CD4-positive, alpha-beta memory T cell (primary cell): ENCODE measurements around the gene NPIPB6. TPM values are rescaled to one million over a fixed set of nuclear protein-coding genes. Genes with fewer than 3 reads are reported as not detected.
A peak's percentile ranks its signal among the peaks of the same experiment; 100 is the strongest.

Experiments used
- CTCF ChIA-PET: fragments of 350-600 bp; sonication (Branson Sonifier 250); formaldehyde crosslinking; loops from one replicate; lab custom pipeline; 2021; ENCODE audit warnings: inconsistent platforms; ENCODE audit not compliant: partially characterized antibody; lab: Charles Lee
- POLR2A ChIA-PET: fragments of 350-600 bp; sonication (Branson Sonifier 250); formaldehyde crosslinking; loops from one replicate; lab custom pipeline; 2021; ENCODE audit not compliant: partially characterized antibody; lab: Charles Lee
- DNase-seq, 5 donors: peaks; one replicate each; pipeline versions ENCODE4 v3.0.0 to v3.0.0-alpha.2; 2020 to 2022; ENCODE audit warnings: mixed read lengths in 1 of 5
- H3K27ac ChIP-seq: one replicate; pipeline ENCODE4 v1.7.0; 2013; ENCODE audit warnings: low read depth, low read length
- H3K27me3 ChIP-seq: 2 replicates; pipeline ENCODE4 v1.7.0; 2013; ENCODE audit warnings: mild to moderate bottlenecking, low read length, moderate library complexity; ENCODE audit not compliant: insufficient read depth
- H3K36me3 ChIP-seq: 2 replicates; pipeline ENCODE4 v1.7.0; 2013; ENCODE audit warnings: mild to moderate bottlenecking, low read length, moderate library complexity; ENCODE audit not compliant: insufficient read depth
- H3K4me1 ChIP-seq: 2 replicates; pipeline ENCODE4 v1.7.0; 2013; ENCODE audit warnings: mild to moderate bottlenecking, low read length, moderate library complexity; ENCODE audit not compliant: insufficient read depth
- H3K4me3 ChIP-seq, 2 donors: one replicate each; pipeline ENCODE4 v1.7.0; 2013; ENCODE audit warnings: low read length in 2 of 2, mild to moderate bottlenecking in 1 of 2
- H3K9me3 ChIP-seq, 2 donors: one replicate each; pipeline ENCODE4 v1.7.0; 2013; ENCODE audit warnings: low read length in 2 of 2, control low read depth in 1 of 2; ENCODE audit not compliant: control insufficient read depth in 1 of 2
- H3K27ac Mint-ChIP-seq, 7 donors: one replicate each; pipeline ENCODE4 v1.8.0; 2020 to 2021; ENCODE audit warnings: mixed read lengths in 7 of 7, mild to moderate bottlenecking in 6 of 7, inconsistent platforms in 3 of 7, moderate library complexity in 3 of 7
- H3K27me3 Mint-ChIP-seq, 2 donors: one replicate each; pipeline ENCODE4 v1.8.0; 2020 to 2021; ENCODE audit warnings: mixed read lengths in 2 of 2
- H3K36me3 Mint-ChIP-seq, 2 donors: one replicate each; pipeline ENCODE4 v1.8.0; 2020 to 2021; ENCODE audit warnings: mixed read lengths in 2 of 2, inconsistent platforms in 1 of 2, mild to moderate bottlenecking in 1 of 2
- H3K4me1 Mint-ChIP-seq, 4 donors: one replicate each; pipeline ENCODE4 v1.8.0; 2020 to 2021; ENCODE audit warnings: mixed read lengths in 4 of 4, mild to moderate bottlenecking in 1 of 4
- H3K4me3 Mint-ChIP-seq, 8 donors: one replicate each; pipeline ENCODE4 v1.8.0; 2020 to 2021; ENCODE audit warnings: mixed read lengths in 8 of 8, mild to moderate bottlenecking in 7 of 8, moderate library complexity in 6 of 8, inconsistent platforms in 3 of 8
- H3K9me3 Mint-ChIP-seq, 8 donors: one replicate each; pipeline ENCODE4 v1.8.0; 2020 to 2021; ENCODE audit warnings: mixed read lengths in 8 of 8, mild to moderate bottlenecking in 5 of 8, inconsistent platforms in 3 of 8, moderate library complexity in 1 of 8
- intact Hi-C: fragments of 100-400 bp; cut with micrococcal nuclease; formaldehyde crosslinking; loops from one replicate; pipeline ENCODE4 v1.15.1; 2023
- microRNA-seq: library from miRNA; unstranded; fragments of <30 nt; microRNA quantifications from one replicate; pipeline ENCODE4 v1.2.0, GENCODE V29; 2021; ENCODE audit warnings: borderline replicate concordance, borderline number of aligned reads, borderline microRNAs expressed, mixed read lengths
- polyA plus RNA-seq, 2 donors: library from polyadenylated mRNA; unstranded; fragments of 300-500 nt; fragmentation: Illumina TruSeq; gene quantifications; one replicate each; pipeline ENCODE4 v1.2.3, GENCODE V29; 2021
- total RNA-seq, 2 experiments: library from RNA; stranded (reverse); gene quantifications; one replicate each; pipeline ENCODE4 v1.2.3, GENCODE V29; 2021

Gene NPIPB6
- total and polyA plus RNA-seq, 4 experiments from 2014 or later: 0.30 to 4.7 (median 4.5) TPM; not detected in 1

DNA sequence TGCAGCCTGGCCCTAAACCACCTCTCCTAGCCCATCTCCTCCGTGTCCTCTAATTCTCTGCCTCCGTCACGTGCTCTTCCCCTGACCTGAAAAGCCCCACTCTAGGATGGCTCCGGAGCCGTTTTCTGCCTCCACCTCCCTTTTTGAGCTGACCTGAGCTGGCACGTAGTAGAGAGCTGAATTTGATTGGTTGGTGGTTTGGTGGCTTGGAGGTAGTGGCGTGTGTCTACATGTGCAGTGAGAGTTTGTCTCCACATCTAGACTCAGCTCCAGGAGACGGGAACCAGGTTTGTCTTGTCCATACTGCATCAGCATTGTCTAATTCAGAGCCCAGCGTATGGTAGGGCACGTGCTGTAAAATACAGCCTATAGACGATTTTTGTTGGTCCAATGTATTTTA lies 68.0 kb downstream of the NPIPB6 start:
- H3K4me1 Mint-ChIP-seq: peaks cover 49 to 77% (median 66%) of the 10 kb centered on the region in 4 donors
- H3K27ac ChIP-seq: no peak overlapping the region

DNA sequence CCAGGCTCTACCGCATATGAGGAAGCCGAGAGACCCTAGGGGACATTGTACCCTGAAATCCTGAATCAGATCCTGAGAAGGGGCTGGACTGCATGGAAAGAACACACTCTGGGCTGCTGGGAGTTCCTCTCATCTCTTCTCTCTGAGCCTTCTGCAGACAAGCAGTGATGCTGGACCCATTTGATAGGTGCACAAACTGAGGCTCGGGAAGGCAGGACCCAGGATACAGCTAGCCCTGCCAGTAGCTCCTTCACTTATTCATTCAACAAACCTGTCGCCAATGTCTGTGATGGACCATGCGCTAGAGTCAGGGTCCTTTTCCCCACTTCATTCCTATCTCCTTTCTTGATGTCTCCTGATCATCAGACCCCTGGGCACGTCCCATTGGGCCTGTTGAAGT lies 69.1 kb downstream of the NPIPB6 start:
- Mint-ChIP-seq H3K9me3 (no peaks in the 10 kb centered on the region), H3K27me3 (no peaks in the 10 kb centered on the region), H3K4me3 (peak overlapping the region; percentile 85 to 95 (median 88)), H3K4me1 (peaks cover 43 to 71% (median 61%) of the 10 kb centered on the region in 4 donors), H3K36me3 (peaks cover 8 to 9% of the 10 kb centered on the region in 2 donors), H3K27ac (peak overlapping the region in 6 of 7 donors; percentile 44 to 85 (median 75))
- Histone ChIP-seq H3K4me3 (peak overlapping the region; percentile 72 to 88), H3K4me1 (peaks cover 69% of the 10 kb centered on the region), H3K27me3 (no peaks in the 10 kb centered on the region), H3K9me3 (no peaks in the 10 kb centered on the region), H3K27ac (no peak overlapping the region), H3K36me3 (no peaks in the 10 kb centered on the region)
- intact Hi-C loops: no loop called here
- CTCF ChIA-PET: interaction anchor here (1.2 to 4.7 kb wide), 4 partner anchors 9 to 23 kb away, joined by 3 to 30 read pairs (median 18); no protein-coding TSS in a partner anchor
- DNase-seq: no peak
- POLR2A ChIA-PET: interaction anchor here (1.5 to 5.2 kb wide), 5 partner anchors 12 to 26 kb away, joined by 3 to 114 read pairs (median 23); no protein-coding TSS in a partner anchor

More for the DNA sequence above, 68.0 kb downstream of the NPIPB6 start:
- H3K36me3 Mint-ChIP-seq: peaks cover 12 to 14% of the 10 kb centered on the region in 2 donors
- intact Hi-C loops: no loop called here
- peak overlapping the region; percentile 23 to 89 (median 84) for H3K27ac Mint-ChIP-seq
- H3K9me3 Mint-ChIP-seq: no peaks in the 10 kb centered on the region
- DNase-seq: no peak
- Histone ChIP-seq H3K27me3 (no peaks in the 10 kb centered on the region), H3K4me3 (no peak overlapping the region), H3K36me3 (no peaks in the 10 kb centered on the region), H3K9me3 (no peaks in the 10 kb centered on the region), H3K4me1 (peaks cover 80% of the 10 kb centered on the region)
- CTCF ChIA-PET: interaction anchor here (0.7 to 5.7 kb wide), 5 partner anchors 14 to 22 kb away, joined by 3 to 35 read pairs (median 5); no protein-coding TSS in a partner anchor
- POLR2A ChIA-PET: interaction anchor here (1.7 to 5.2 kb wide), 4 partner anchors 13 to 22 kb away, joined by 6 to 114 read pairs (median 28); no protein-coding TSS in a partner anchor
- peak overlapping the region; percentile 66 to 95 (median 87) for H3K4me3 Mint-ChIP-seq
- no peaks in the 10 kb centered on the region for H3K27me3 Mint-ChIP-seq

DNA sequence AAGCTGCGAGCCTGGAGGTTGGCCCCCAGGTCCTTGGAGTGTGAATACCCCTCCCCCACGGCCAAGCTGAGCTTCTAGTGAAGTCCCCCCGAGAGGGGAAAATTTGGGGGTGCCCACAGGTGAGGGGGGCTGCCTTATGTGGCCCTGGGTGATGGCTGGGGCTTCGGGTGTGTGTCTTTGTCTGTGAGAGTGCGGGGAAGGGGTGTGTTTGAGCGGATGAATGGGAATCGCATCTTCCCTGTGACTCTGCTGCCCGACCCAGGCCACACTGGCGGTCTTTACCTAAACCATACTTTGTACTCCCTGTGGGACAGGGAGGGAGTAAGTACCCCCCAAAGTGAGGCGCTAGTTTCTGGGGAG lies 69.7 kb downstream of the NPIPB6 start:
- H3K27ac Mint-ChIP-seq: peak overlapping the region; percentile 44 to 85 (median 73)
- H3K4me1 Mint-ChIP-seq: peaks cover 46 to 74% (median 63%) of the 10 kb centered on the region in 4 donors
- DNase-seq: no peak
- H3K4me3 Mint-ChIP-seq: peak overlapping the region; percentile 85 to 95 (median 88)
- peaks cover 8 to 9% of the 10 kb centered on the region in 2 donors for H3K36me3 Mint-ChIP-seq
- POLR2A ChIA-PET: interaction anchor here (1.5 to 5.2 kb wide), 6 partner anchors 8 to 25 kb away, joined by 3 to 114 read pairs (median 18); no protein-coding TSS in a partner anchor
- H3K9me3 Mint-ChIP-seq: no peaks in the 10 kb centered on the region
- intact Hi-C loops: loop anchor here (1.0 kb wide), 1 partner anchor 16 kb away; no protein-coding TSS in a partner anchor
- CTCF ChIA-PET: interaction anchor here (1.0 to 4.7 kb wide), 5 partner anchors 10 to 23 kb away, joined by 3 to 30 read pairs (median 7); no protein-coding TSS in a partner anchor
- H3K9me3 ChIP-seq: no peaks in the 10 kb centered on the region
- H3K27me3 ChIP-seq: no peaks in the 10 kb centered on the region
- H3K36me3 ChIP-seq: no peaks in the 10 kb centered on the region
- H3K27ac ChIP-seq: peak overlapping the region; percentile 75
- H3K27me3 Mint-ChIP-seq: no peaks in the 10 kb centered on the region
- peaks cover 69% of the 10 kb centered on the region for H3K4me1 ChIP-seq
- peak overlapping the region; percentile 72 to 88 for H3K4me3 ChIP-seq

DNA sequence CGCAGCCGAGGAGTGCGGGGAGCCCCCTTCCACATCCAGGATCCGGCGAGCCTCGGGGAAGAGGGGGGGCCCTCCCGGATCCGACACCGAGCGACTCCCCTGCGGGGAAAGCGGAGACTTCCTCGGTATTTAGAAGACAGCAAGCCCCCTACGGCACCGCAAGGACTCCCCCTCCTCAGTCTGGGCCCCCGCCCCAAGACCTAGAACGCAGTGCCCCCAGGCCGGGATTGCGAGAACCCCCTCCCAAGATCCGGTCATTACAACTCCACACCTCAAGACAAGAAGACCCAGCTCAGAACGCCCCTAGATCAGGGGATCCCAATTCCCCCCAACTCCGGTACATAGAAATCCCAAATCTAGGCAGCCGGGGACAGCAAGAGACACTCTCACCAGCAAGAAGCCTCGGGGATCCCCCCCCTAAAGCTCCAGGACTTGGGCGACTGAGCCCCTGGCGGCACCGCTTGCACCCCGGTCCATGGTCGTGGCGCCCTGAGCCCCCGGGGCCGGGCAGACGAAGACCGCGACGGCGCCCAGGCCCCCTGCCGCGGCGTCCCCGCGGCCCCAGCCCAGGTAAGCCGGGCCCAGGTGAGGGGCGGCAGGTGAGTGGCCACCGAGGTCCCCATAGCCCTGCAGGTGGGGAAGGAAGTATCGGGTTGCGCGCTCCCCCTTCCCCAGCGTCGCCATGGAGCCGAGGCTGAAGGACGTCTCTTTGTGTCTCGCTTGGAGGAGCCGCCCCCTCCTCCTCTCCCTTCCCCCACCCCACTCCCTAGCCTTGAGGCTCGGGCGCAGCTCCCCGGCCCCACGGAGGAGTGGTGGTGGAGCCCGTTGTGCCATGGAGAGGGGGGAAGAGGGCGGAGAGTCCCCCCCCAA lies 70.3 kb downstream of the NPIPB6 start:
- Mint-ChIP-seq H3K36me3 (peaks cover 8% of the 10 kb centered on the region in 2 donors), H3K9me3 (no peaks in the 10 kb centered on the region), H3K4me1 (peaks cover 43 to 74% (median 60%) of the 10 kb centered on the region in 4 donors), H3K27ac (peak overlapping the region; percentile 82 to 96 (median 93)), H3K4me3 (peak overlapping the region; percentile 93 to 97 (median 95)), H3K27me3 (no peaks in the 10 kb centered on the region)
- Histone ChIP-seq H3K27me3 (no peaks in the 10 kb centered on the region), H3K4me3 (peak overlapping the region; percentile 72 to 88), H3K9me3 (no peaks in the 10 kb centered on the region), H3K36me3 (no peaks in the 10 kb centered on the region), H3K4me1 (peaks cover 69% of the 10 kb centered on the region), H3K27ac (peak overlapping the region; percentile 75)
- intact Hi-C loops: loop anchor here (1.0 kb wide), 1 partner anchor 16 kb away; no protein-coding TSS in a partner anchor
- ChIA-PET POLR2A (interaction anchor here (0.6 to 5.2 kb wide), 9 partner anchors 9 to 201 kb away, joined by 3 to 114 read pairs (median 10); partner anchors contain the start of gene APOBR), CTCF (interaction anchor here (1.0 to 4.7 kb wide), 5 partner anchors 10 to 24 kb away, joined by 3 to 30 read pairs (median 7); no protein-coding TSS in a partner anchor)
- peak; percentile 24 to 49 (median 40) for DNase-seq

Small RNAs within 50 kb of the gene (microRNA-seq; reads per million reads assigned to microRNA genes)
- not detected for gene MIR6862-1

Other genes with a start within 250 kb of the NPIPB6 start
- 100 to 1,000 TPM; 347 to 350 TPM for gene XPO6, start 151.5 kb downstream of the NPIPB6 start, total RNA-seq
- gene XPO6, start 151.5 kb downstream of the NPIPB6 start, polyA plus RNA-seq: 10 to 100 TPM; 35.7 to 90.7 TPM
- gene SBK1, start 71.0 kb downstream of the NPIPB6 start, total RNA-seq: 10 to 100 TPM; 14.2 to 14.6 TPM
- gene SBK1, start 71.0 kb downstream of the NPIPB6 start, polyA plus RNA-seq: 10 to 100 TPM in 1 of 2 donors, 1 to 10 TPM in 1; 1.2 to 13.1 TPM
- gene EIF3CL, start 40.3 kb upstream of the NPIPB6 start, total RNA-seq: 10 to 100 TPM; 31.4 to 39.2 TPM
- gene EIF3CL, start 40.3 kb upstream of the NPIPB6 start, polyA plus RNA-seq: 10 to 100 TPM in 1 of 2 donors, 1 to 10 TPM in 1; 9.3 to 33.1 TPM
- gene NPIPB7, start 108.8 kb upstream of the NPIPB6 start, total RNA-seq: 1 to 10 TPM in 1 of 2 experiments, under 1 TPM in 1; 0.72 to 1.1 TPM
- not detected for gene NPIPB7, start 108.8 kb upstream of the NPIPB6 start, polyA plus RNA-seq
- 10 to 100 TPM; 62.1 to 63.6 TPM for gene CLN3, start 128.6 kb upstream of the NPIPB6 start, total RNA-seq
- gene CLN3, start 128.6 kb upstream of the NPIPB6 start, polyA plus RNA-seq: 10 to 100 TPM; 16.8 to 33.7 TPM
- gene APOBR, start 131.1 kb upstream of the NPIPB6 start, total RNA-seq: 1 to 10 TPM; 9.1 to 9.9 TPM
- 1 to 10 TPM in 1 of 2 donors, under 1 TPM in 1; 0.12 to 3.5 TPM for gene APOBR, start 131.1 kb upstream of the NPIPB6 start, polyA plus RNA-seq
- not detected for gene IL27, start 143.3 kb upstream of the NPIPB6 start, total RNA-seq
- not detected for gene IL27, start 143.3 kb upstream of the NPIPB6 start, polyA plus RNA-seq
- gene NUPR1, start 175.5 kb upstream of the NPIPB6 start, total RNA-seq: not detected
- not detected for gene NUPR1, start 175.5 kb upstream of the NPIPB6 start, polyA plus RNA-seq
- 10 to 100 TPM; 67.5 to 70.0 TPM for gene SGF29, start 190.4 kb upstream of the NPIPB6 start, total RNA-seq
- gene SGF29, start 190.4 kb upstream of the NPIPB6 start, polyA plus RNA-seq: 10 to 100 TPM; 53.8 to 86.9 TPM
- gene SULT1A2, start 233.5 kb upstream of the NPIPB6 start, total RNA-seq: under 1 TPM; 0.25 to 0.49 TPM
- gene SULT1A2, start 233.5 kb upstream of the NPIPB6 start, polyA plus RNA-seq: under 1 TPM; 0.18 TPM
- 10 to 100 TPM; 12.4 to 13.2 TPM for gene SULT1A1, start 246.5 kb upstream of the NPIPB6 start, total RNA-seq
- 1 to 10 TPM; 4.7 to 6.3 TPM for gene SULT1A1, start 246.5 kb upstream of the NPIPB6 start, polyA plus RNA-seq